ENCODE measurements around the gene AOPEP.
"Not testable (repeated sequence)": the region's sequence is repeated elsewhere in the genome, so short reads cannot be mapped to it uniquely, and the experiment has no call there.

Gene AOPEP

GRCh38 chr9:94817291-94818177 lies 91.0 kb downstream of the AOPEP start:
- no peak for DNase-seq (ENCODE audit: low spot score)

GRCh38 chr9:94818178-94818541 lies 91.7 kb downstream of the AOPEP start:
- DNase-seq (ENCODE audit: low spot score) = no peak

GRCh38 chr9:94819161-94819687 lies 92.7 kb downstream of the AOPEP start:
- DNase-seq (ENCODE audit: low spot score) = no peak

GRCh38 chr9:94821098-94821887 lies 94.8 kb downstream of the AOPEP start:
- no peak for DNase-seq (ENCODE audit: low spot score)

GRCh38 chr9:94822273-94822672 lies 95.8 kb downstream of the AOPEP start:
- DNase-seq (ENCODE audit: low spot score) = no peak

GRCh38 chr9:94823710-94824109 lies 97.2 kb downstream of the AOPEP start:
- no peak for DNase-seq (ENCODE audit: low spot score)

- no peak for DNase-seq (ENCODE audit: low spot score)
Observed at GRCh38 chr9:94824411-94824810, 97.9 kb downstream of the AOPEP start.

- DNase-seq (ENCODE audit: low spot score) = peak; percentile 59
Observed at GRCh38 chr9:94824913-94825610, 98.6 kb downstream of the AOPEP start.

- DNase-seq (ENCODE audit: low spot score) = no peak
Observed at GRCh38 chr9:94825611-94825958, 99.1 kb downstream of the AOPEP start.

- peak; percentile 62 for DNase-seq (ENCODE audit: low spot score)
Observed at GRCh38 chr9:94826044-94826443, 99.5 kb downstream of the AOPEP start.

- DNase-seq (ENCODE audit: low spot score) = no peak
Observed at GRCh38 chr9:94826644-94827410, 100.3 kb downstream of the AOPEP start.

GRCh38 chr9:94827584-94828304 lies 101.2 kb downstream of the AOPEP start:
- DNase-seq (ENCODE audit: low spot score) = no peak

- no peak for DNase-seq (ENCODE audit: low spot score)
Observed at GRCh38 chr9:94829380-94830070, 103.0 kb downstream of the AOPEP start.

GRCh38 chr9:94830071-94830604 lies 103.6 kb downstream of the AOPEP start:
- not testable (repeated sequence) for DNase-seq (ENCODE audit: low spot score)

GRCh38 chr9:94833802-94834201 lies 107.3 kb downstream of the AOPEP start:
- DNase-seq (ENCODE audit: low spot score) = no peak

GRCh38 chr9:94837404-94837803 lies 110.9 kb downstream of the AOPEP start:
- DNase-seq (ENCODE audit: low spot score) = no peak

- no peak for DNase-seq (ENCODE audit: low spot score)
Observed at GRCh38 chr9:94839398-94839797, 112.9 kb downstream of the AOPEP start.

GRCh38 chr9:94840738-94841137 lies 114.2 kb downstream of the AOPEP start:
- DNase-seq (ENCODE audit: low spot score) = no peak

- no peak for DNase-seq (ENCODE audit: low spot score)
Observed at GRCh38 chr9:94843134-94843533, 116.6 kb downstream of the AOPEP start.

GRCh38 chr9:94846739-94847138 lies 120.2 kb downstream of the AOPEP start:
- no peak for DNase-seq (ENCODE audit: low spot score)

Data from pons (tissue), 1 donor.